ENCODE results near the gene ACAD9.

The ACAD9 gene

GRCh38 chr3:128942161-128942952, 62.9 kb downstream of the ACAD9 start:
- no peak for DNase-seq

- DNase-seq = no peak
Measured at GRCh38 chr3:128945041-128945877, 65.8 kb downstream of the ACAD9 start.

GRCh38 chr3:128945878-128946175, 66.4 kb downstream of the ACAD9 start:
- DNase-seq = no peak

GRCh38 chr3:128946411-128946810, 67.0 kb downstream of the ACAD9 start:
- DNase-seq = no peak

- DNase-seq = no peak
Measured at GRCh38 chr3:128949158-128949557, 69.7 kb downstream of the ACAD9 start.

GRCh38 chr3:128950223-128950938, 71.0 kb downstream of the ACAD9 start:
- DNase-seq = peak; percentile 2 to 25

- no peak for DNase-seq
Measured at GRCh38 chr3:128956440-128956839, 77.0 kb downstream of the ACAD9 start.

All from CD4-positive, alpha-beta T cell treated with Interleukin-1 beta for 1 hour (primary cell).